Measurements from ENCODE around the gene HMG20A. TPM values are rescaled to one million over a fixed set of nuclear protein-coding genes. Genes with fewer than 3 reads are reported as not detected.

The HMG20A gene
- total RNA-seq, 1 donor from 2014 or later: 56.3 TPM

DNA sequence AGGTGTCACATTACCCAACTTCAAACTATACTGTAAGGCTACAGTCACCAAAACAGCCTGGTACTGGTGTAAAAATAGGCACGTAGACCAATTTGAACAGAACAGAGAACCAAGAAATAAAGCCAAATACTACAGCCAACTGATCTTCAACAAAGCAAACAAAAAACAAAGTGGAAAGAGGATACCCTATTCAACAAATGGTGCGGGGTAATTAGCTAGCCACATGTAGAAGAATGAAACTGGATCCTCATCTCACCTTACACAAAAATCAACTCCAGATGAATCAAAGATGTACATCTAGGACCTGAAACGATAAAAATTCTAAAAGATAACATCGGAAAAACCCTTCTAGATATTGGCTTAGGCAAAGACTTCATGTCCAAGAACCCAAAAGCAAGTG is 13.8 kb upstream of the HMG20A start:
- intact Hi-C loops (cut with micrococcal nuclease): no loop called here

DNA sequence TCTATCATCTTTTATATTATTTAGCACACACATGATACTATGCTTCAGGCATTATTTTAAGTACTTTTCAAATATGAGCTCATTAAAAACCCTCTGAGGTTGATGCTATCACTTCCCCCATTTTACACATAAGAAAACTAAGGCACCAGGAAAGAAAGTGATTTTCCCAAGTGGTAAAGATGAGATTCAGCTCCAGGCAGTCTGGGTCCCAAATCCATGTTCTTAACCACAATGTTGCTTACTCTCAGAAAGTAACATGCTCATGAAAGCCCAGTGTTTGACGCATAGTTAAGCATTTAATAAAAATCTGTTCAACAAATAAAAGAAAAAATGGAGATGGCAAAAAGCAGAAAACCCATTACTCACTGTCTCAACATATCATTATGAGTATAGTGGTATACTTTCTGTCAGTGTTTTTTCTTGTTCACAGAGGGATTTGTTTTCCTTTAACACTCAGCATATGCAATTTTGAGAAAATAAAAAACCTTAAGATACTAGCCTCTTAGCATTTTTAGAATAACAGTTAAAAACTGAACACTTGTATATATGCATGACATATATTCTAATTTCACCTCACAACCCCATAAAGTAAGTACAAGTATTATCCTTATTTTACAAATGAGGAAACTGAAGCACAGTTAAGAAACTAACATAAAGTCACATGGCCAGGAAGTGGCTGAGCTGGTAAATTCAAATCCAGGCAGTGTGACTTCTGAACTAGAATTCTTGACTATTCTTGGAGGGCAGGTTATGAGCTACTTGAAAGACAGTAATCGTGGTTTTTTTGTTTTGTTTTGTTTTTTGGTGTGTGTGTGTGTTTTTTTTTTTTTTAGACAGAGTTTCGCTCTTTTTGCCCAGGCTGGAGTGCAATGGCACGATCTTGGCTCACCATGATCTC is 11.2 kb upstream of the HMG20A start:
- intact Hi-C loops (cut with micrococcal nuclease): loop anchor here (1.0 to 10.0 kb wide), 2 partner anchors 11 to 1095 kb away; partner anchors contain the start of genes ETFA, HMG20A and PEAK1

DNA sequence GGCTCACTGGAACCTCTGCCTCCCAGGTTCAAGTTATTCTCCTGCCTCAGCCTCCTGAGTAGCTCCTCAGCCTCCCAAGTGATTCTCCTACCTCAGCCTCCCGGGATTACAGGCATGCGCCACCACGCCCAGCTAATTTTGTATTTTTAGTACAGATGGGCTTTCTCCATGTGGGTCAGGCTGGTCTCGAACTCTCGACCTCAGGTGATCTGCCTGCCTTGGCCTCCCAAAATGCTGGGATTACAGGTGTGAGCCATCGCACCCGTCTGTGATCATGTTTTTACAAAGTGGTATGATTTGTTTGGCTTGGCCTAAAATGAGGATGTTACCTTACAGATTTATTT is 10.6 kb upstream of the HMG20A start:
- intact Hi-C loops (cut with micrococcal nuclease): loop anchor here (10.0 kb wide), 1 partner anchor 1095 kb away; the partner anchor contains the start of gene ETFA

DNA sequence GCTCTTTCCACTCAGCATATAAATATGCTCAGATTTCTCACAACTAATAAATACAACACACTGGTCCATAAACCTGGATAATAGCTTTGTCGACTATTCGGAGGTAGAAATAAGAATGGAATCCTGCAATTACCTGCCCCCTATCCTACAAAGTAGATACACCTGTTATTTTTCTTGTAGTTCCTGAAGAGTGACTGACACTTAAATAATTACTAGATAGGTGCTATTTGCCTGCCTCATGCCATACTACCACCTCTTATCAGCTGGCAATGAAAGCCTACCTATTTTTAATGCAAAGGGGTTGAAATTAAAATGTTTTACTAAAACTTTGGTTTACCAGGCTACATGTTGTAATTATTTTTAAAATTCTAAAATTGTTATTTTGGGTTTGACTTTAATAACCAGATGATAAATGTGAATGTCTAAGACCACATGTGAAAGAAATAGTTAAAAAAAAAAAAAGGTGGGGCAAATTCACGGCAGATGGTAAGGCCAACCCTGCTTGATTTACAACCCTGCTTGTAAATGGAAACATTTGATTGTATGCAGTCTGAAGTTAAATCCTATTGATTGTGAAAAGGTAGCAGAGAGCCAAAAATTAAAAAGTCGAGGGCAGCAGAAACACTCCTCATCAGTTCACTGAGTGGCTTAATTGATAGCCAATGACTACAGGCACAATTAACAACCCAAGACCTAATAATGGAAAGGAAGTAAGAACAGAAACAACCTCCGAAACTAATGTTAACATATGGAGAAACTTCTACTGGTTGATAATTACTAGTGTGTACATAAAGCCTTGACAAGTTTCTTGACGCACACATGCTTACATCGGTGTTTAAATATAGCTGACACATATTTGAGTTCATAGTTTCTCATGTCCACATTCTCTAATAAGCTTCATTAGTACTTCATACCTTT is 9.7 kb upstream of the HMG20A start:
- intact Hi-C loops (cut with micrococcal nuclease): loop anchor here (10.0 kb wide), 1 partner anchor 1096 kb away; the partner anchor contains the start of gene ETFA

DNA sequence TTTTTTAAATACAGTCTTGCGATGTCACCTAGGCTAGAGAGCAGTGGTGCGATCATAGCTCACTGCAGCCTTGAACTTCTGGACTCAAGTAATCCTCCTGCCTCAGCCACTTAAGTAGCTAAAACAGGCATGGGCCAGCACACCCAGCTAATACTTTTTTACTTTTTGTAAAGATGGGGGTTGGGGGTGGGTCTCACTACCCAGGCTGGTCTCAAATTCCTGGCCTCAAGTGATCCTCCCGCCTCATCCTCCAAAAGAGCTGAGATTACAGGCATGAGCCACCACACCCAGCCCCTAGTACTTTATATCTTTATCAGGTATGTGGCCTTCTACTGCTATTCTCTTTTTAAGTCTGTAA is 9.1 kb upstream of the HMG20A start:
- intact Hi-C loops (cut with micrococcal nuclease): loop anchor here (10.0 kb wide), 1 partner anchor 1097 kb away; the partner anchor contains the start of gene ETFA

DNA sequence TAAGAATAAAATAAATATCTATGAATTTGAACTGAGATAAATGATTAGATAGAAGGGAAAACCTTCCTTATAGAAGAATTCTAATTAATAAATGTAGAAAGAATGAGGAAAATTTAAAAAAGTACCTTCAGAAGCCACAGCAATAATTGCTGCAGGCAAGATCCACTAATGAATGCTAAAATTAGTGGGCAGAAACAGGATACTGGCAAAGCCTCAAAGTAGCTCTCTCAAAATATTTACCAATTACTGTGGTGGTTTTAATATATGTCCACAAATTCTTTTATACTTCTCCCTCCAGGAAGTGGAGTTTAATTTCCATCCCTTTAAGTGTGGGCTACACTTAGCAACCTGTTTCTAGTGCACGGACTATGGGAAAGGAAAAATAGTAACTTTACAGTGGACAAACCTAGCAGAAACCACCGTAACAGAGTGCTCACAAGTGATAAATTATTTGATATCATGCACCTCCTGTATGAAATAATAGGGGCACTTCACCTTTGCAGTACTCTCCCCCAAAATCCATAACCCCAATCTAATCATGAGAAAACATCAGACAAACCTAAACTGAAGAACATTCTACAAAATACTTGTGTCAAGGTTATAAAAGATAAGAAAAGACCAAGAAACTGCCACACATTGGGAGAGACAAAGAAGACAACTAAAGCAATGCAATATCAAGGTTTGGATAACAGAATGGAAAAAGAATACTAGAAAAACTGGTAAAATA is 7.6 kb upstream of the HMG20A start:
- intact Hi-C loops (cut with micrococcal nuclease): loop anchor here (10.0 kb wide), 1 partner anchor 1098 kb away; the partner anchor contains the start of gene ETFA

DNA sequence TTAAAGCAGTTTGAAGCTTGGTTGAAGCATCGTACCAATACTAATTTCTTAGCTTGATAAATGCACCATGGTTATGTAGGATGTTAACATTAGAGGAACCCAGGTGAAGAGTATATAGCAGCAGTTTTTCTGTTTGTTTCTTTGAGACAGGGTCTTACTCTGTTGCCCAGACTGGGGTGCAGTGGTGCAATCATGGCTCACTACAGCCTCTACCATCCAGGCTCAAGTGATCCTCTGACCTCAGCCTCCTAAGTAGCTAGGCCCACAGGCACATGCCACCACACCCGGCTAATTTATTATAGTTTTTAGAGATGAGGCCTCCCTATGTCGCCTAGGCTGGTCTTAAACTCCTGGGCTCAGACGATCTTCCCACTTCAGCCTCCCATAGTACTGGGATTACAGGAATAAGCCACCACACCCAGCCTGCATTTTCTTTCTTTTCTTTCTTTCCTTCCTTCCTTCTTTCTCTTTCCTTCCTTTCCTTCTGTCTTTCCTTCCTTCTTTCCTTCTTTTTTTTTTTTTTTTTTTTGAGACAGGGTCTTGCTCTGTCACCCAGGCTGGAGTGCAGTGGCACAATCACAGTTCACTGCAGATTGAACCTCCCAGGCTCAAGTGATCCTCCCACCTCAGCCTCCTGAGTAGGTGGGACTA is 6.9 kb upstream of the HMG20A start:
- intact Hi-C loops (cut with micrococcal nuclease): loop anchor here (10.0 kb wide), 1 partner anchor 1099 kb away; the partner anchor contains the start of gene ETFA

DNA sequence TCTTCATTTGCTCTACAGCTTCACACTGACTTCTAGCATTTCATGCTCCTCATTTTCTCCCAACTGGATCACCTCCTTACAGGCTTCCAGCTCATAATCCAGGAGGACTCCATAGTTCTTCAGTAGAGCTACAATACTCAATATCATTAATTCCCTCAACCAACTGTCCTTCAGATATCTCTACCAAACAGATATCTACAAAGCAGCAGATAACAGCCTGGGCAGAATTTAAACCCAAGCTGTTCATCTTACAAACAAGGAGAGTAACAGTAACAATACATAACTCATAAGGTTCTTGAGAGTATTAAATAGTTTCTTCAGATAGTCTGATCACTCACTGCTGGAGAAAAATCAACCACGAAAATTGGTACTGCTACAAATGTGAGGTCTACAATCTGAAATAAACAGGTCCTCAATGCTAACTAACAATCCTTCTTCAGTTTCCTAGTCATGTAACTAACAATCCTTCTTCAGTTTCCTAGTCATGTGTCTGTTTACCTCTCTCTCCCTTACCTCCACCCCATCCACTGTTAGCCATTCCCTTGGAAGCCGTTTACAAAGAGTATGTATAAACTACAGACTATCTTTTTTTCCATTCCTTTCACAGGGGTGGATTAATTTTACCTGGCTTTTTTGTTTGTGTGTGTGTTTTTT is 5.8 kb upstream of the HMG20A start:
- intact Hi-C loops (cut with micrococcal nuclease): loop anchor here (10.0 kb wide), 1 partner anchor 1100 kb away; the partner anchor contains the start of gene ETFA

DNA sequence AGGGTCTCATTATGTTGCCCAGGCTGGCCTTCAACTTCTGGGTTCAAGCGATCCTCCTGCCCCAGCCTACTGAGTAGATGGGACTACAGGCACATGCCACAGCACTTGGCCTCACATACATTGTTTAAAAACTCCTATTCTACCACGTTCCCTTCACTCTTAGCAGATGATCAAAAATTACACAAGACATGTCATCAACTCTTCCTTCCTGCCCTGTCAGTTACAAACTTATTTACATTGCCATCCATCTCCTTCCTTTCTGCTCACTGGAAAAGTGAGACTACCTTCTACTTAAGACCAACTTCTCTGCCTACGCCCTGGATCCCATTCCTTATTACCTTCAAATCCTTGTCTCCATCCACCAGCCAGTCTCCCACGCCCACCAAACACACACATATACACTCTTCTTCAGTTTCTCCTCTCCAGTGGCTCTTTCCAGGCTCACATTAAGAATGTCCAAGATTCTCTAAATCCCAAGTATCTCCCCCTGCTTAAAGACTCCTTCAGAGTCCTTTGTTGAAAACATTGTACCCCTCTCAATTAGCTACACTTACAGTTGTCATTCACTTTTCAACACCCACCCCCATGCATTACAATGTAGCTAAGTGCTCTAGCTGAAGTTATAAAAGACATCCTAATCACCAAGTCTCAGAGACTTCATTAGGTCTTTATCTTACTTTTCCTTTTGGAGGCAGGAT is 5.1 kb upstream of the HMG20A start:
- intact Hi-C loops (cut with micrococcal nuclease): loop anchor here (10.0 kb wide), 1 partner anchor 1101 kb away; the partner anchor contains the start of gene ETFA

DNA sequence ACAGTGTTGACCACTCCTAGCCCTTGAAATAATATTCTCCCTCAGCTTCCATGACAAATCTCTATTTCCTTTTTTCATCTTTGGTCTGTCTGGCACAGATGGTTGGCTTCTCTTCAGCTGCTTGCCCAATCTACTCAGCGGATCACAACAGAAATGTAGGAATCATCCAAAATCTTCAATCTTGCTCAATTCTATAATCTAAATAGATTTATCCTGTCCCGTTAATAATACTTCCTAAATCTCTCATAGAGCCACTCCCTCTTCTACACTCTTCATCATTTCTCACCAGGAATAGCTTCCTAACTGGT is 4.6 kb upstream of the HMG20A start:
- intact Hi-C loops (cut with micrococcal nuclease): loop anchor here (10.0 kb wide), 1 partner anchor 1101 kb away; the partner anchor contains the start of gene ETFA

DNA sequence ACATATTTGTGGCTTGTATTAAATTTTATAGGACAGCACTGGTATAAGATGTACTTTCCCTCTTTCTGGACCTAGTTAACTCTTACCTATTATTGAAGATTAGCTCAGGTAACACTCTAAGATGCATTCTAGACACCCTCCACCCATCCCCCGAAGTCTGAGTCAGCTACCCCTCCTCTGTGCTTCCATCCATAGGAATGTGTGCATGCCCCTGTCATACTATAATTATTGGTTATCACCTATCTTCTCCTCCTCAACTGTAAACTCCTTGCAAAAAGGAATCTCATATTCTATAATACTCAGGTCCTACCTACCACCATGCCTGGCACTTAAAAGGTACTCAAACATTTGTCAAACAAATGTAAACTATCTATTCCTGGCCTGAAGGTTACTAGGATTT is 3.7 kb upstream of the HMG20A start:
- intact Hi-C loops (cut with micrococcal nuclease): loop anchor here (10.0 kb wide), 1 partner anchor 1102 kb away; the partner anchor contains the start of gene ETFA

DNA sequence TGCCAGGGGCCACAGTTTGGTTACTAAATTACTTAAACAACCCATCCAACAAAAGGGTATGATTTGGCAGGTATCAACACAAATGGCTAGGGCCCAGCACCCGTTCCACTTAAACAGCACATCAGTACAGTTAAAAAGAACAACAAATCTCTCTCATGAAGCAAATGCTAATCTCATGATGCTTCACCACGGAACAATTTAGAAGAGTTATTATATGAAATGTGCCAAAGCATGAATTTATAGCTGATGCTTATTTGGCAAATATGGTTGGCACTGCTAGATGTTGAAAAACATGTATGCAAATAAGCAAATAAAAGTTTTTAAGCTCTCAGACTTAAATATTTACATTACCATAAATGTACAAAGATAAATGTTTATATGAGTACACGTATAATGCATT is 3.1 kb upstream of the HMG20A start:
- intact Hi-C loops (cut with micrococcal nuclease): loop anchor here (10.0 kb wide), 1 partner anchor 1103 kb away; the partner anchor contains the start of gene ETFA

DNA sequence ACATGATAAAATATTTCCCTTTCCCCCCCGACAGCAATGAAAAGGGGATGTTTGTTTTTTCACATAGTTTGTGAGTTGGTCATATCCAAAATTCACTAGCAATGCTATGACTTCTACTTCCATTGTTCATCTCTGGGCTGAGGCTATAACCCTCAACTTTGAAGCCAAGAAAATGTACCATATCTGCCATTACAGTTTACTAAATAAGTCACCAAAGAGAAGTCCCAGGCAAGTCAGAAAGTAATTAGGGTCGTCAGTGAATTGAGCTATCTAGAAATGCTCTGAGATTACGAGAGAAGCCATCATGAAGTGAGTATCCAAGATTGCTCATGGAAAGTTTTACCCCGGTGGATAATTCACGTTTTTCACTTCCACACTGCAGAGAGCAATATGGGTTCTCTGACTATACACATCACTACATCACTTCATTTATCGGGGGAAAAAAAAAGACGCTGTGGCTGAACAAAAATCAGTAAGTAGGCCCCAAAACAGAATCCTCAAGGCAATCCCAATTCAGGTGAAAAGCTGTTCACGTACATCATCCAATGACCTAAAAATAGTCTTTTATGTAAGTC is 2.2 kb upstream of the HMG20A start:
- intact Hi-C loops (cut with micrococcal nuclease): loop anchor here (10.0 kb wide), 1 partner anchor 1104 kb away; the partner anchor contains the start of gene ETFA

DNA sequence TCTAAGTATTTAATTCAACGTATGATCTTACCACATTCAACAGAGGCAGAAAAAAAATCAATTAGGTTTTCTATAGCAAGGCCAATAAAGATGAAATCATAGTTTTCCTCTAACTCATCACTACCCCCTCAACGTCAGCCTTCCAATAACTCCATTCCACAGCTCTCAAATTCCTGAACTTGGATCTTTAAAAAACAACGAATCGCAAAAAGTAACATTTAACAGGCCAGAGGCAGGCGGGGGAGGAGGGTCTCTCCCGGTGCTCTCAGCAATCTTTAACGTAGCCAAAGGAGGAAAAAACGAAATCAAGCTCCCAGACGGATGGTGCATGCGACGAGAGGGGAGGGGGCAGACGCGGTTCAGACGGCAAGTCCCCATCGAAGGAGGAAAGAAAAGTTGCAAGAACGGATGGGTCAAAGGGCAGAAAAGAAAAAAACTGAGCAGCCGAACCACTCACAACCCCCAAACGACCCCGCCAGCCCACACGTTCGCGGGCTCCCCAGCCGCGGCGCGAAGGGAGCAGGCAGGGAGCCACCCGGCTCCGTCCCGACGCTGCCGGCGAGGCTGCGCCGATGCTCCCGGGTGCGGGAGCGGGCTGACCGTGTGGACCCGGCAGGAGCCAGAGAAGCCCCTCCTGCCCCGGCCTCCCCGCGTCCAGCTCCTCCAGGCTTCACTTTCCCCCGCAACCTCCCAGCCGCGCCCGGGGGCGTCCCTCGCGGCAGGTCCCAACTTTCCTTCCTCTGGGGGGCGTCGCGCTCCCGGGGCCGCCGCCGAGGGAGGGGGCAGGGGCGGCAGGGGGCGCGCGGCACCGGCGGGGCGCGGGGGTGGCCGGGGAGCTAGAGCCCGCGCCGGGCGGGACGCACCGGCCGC is 1.5 kb upstream of the HMG20A start:
- intact Hi-C loops (cut with micrococcal nuclease): loop anchor here (10.0 kb wide), 1 partner anchor 1104 kb away; the partner anchor contains the start of gene ETFA

DNA sequence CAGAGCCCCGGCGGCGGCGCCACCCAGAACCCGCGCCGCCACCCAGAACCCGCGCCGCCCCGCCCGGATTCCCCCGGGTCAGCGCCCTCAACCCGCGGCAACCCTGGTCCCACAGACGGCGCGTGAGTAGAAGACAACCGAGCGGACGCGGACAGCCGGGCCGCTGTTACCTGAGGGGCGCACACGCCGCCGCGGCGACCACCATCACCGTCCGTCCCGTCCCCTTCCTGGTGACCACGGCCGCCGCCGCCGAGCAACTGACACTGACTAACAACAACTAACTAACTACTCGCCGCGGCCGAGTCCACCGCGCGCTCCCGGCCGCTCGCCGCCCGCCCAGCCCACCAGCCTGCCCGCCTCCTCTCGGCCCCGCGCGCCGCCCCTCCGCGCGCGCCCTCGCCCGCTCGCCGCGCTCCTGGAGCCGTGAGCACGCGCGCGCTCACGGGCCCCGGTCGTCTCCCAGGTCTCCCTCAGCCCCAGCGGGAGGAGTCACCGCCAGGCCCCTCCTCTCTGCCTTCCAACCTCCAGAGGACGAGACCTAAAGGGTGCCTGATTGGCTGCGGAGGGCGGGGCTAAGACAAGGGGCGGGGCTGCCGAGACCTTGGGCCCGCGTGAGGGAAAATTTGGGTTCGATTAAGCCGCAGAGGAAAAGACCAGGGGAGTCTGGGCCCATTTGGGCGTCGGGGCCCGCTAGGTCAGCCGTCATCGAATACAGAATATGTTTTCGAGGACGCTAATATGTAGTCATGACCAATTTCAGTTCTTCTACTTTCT is 665 bp upstream of the HMG20A start, which contains the start of gene PEAK1:
Gene PEAK1, minus strand, starts transcription at position 269 of the 774 bp plus-strand sequence. CDS start 238,178 bp downstream, outside the sequence.
- intact Hi-C loops (cut with micrococcal nuclease): loop anchor here (1.0 to 10.0 kb wide), 12 partner anchors 10 to 1968 kb away; partner anchors contain the start of genes ETFA, RCN2, SCAPER and SIN3A

DNA sequence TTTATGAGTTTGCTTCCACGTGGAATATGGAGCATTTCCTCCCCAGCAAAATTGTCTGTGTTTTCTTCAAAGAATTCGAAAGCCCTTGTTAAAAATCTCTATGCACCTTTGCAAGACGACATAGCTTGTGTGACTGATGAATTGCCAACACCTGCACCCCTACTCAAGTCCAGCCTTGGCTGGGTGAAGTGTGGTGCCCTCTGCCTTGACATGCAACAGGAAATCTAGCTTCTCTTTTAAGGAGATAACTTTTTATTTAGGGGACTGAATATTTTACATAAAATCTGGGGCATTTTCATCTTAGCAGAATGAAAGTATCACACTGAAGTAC is 647 bp downstream of the HMG20A start:
- intact Hi-C loops (cut with micrococcal nuclease): loop anchor here (2.0 to 10.0 kb wide), 7 partner anchors 71 to 1969 kb away; partner anchors contain the start of genes SCAPER and SIN3A

DNA sequence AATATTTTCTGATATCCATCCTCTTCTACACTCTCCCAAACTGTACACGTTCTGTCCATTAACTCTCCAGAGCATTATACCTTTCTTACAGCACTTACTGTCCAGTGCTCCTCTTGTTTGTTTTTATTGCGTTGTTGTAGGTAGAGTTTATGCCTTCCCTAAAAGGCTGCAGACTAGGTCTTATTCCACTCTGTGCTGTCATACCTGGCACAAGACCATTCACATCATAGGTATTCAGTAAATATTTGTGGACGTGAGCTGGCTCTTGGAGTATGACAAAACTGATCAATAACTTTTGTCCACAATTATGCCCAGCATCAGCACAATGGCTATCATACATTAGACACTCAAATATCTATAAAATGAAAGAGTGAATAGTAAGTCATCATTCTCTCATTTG is 4.4 kb downstream of the HMG20A start:
- intact Hi-C loops (cut with micrococcal nuclease): loop anchor here (10.0 kb wide), 1 partner anchor 520 kb away; the partner anchor contains the start of gene SCAPER
